ENCODE data around the gene SNX2.
"Not testable (repeated sequence)": the region's sequence is repeated elsewhere in the genome, so short reads cannot be mapped to it uniquely, and the experiment has no call there.

The SNX2 gene

DNA sequence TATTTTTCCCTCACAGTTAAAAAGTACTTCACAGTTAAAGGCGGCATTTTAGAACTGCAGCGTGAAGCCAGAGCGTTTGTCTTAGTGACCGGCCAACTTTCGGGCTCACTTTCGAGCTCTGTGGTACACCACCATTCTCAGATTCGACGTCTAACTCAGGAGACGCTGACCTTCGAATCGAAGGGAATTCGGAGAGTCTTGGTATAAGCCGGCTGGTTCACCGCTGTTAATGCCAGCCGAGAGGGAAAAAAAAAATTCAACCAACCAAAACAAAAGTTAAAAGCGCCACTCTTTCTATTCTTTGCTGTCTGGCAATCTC is 70.0 kb downstream of the SNX2 start:
- no peak for DNase-seq

- DNase-seq: peak; percentile 87
Measured at GRCh38 chr5:122845229-122846050, 70.6 kb downstream of the SNX2 start, which contains the start of gene SNX24. Gene SNX24, plus strand, starts transcription at chr5:122845613. Its CDS starts 21 bp downstream, at chr5:122845634.

DNA sequence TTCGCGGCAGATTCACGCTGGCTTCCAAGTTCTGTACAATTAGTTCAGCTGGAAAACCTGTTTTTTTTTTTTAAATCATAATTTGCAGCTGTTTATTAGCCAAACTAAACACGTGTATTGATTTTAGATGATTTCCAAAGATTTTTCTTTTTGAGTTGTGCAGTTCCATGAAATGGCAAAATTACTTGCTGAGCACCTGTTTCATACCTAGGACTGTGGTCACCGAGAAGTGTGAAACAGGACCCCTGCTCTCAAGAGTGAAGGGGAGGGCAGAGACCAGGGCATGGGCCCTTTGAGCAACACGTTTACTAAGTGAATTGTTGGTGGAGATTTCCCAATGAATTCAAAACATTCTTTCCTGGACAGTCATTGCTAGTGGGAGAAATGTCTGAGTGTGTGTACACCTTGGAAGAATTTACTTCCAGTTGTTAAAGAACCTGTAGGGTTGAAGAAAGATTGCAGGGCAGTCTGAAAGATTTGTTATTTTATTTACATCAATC is 71.2 kb downstream of the SNX2 start:
- DNase-seq: no peak

GRCh38 chr5:122847687-122848081 is 72.8 kb downstream of the SNX2 start:
- DNase-seq: no peak

DNA sequence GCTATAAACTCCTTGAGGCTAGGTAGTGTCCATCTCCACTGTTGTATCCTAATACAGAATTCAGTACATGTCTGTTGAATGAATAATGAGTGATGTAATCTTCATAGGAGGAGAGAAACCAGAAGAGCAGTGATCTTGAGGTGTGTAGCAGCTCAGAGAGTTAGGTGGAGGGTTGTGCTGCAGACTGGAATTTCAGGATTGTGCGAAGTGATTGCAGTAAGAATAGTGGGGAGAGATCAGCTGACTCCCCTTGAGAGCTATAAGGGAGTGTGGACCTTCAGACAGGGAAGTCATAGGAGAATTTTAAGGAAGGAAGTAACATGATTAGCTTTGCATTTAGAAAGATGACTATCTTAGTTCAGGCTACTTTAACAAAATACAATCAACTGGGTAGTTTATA is 74.9 kb downstream of the SNX2 start:
- DNase-seq: no peak

DNA sequence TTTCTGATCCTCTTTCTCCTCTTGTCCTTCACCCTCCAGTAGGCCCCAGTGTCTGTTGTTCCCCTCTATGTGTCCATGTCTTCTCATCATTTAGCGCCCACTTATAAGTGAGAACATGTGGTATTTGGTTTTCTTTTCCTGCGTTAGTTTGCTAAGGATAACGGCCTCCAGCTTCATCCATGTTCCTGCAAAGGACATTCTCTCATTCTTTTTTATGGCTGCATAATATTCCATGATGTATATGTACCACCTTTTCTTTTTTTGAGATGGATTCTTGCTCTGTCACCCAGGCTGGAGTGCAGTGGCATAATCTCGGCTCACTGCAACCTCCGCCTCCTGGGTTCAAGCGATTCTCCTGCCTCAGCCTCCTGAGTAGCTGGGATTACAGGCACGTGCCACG is 82.7 kb downstream of the SNX2 start:
- DNase-seq: not testable (repeated sequence)

- DNase-seq: peak; percentile 79
Measured at GRCh38 chr5:122858451-122858850, 83.6 kb downstream of the SNX2 start.

DNA sequence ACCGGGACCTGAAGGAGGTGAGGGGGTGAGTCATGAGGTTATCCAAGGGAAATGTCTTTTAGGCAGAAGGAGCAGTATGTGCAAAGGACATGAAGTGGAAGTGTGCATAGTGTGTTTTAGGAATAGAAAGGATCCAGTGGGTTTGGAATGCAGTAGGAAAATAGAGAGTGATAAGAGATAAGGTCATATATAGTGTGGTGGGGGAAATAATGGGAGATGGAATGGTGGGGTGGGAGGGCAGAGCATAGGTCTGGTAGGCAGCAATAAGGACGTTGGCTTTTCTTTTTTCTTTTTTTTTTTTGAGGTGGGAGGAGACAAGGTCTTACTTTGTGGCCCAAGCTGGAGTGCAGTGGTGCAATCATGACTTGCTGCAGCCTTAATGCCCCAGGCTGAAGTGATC is 88.4 kb downstream of the SNX2 start:
- peak; percentile 66 for DNase-seq

GRCh38 chr5:122863721-122864120 is 88.8 kb downstream of the SNX2 start:
- no peak for DNase-seq

DNA sequence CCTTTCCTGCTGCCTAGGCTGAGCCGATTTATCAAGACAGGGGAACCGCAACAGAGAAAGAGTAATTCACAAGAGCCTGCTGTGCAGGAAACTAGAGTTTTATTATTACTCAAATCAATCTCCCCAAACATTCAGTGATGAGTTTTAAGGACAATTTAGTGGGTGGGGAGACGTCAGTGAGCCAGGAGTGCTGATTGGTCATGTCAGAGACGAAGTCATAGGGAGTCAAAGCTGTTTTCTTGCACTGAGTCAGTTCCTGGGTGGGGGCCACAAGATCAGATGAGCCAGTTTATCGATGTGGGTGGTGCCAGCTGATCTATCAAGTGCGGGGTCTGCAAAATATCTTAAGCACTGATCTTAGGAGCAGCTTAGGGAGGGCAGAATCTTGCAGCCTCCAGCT is 89.5 kb downstream of the SNX2 start:
- no peak for DNase-seq

- DNase-seq: no peak
Measured at GRCh38 chr5:122864842-122865241, 90.0 kb downstream of the SNX2 start.

- DNase-seq: no peak
Measured at GRCh38 chr5:122870219-122870856, 95.5 kb downstream of the SNX2 start.

- no peak for DNase-seq
Measured at GRCh38 chr5:122871661-122872060, 96.8 kb downstream of the SNX2 start.

GRCh38 chr5:122874179-122874875 is 99.4 kb downstream of the SNX2 start:
- peak; percentile 6 for DNase-seq

- no peak for DNase-seq
Measured at GRCh38 chr5:122877518-122877917, 102.6 kb downstream of the SNX2 start.

DNA sequence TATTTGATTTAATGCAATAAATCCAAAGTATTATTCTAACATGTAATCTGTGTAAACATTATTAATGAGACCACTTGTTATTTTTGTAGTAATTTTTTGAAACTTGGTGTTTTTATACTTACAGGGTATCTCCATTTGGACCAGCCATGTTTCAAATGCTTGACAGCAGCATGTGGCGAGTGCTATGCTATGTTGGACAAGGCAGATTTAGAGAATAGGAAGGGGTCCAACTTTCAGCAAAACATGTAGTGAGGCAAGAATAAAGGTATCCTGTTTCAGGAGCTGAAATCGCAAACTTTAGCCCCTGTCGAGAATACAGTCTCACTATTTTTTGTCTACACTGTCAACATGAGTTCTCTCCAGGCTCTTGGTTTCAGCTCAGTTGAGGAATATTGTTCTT is 104.2 kb downstream of the SNX2 start:
- no peak for DNase-seq

Data from hematopoietic multipotent progenitor cell treated with erythropoietin and hydrocortisone succinate and interleukin-3 and kit ligand, for 8 days (in vitro differentiated cells).